Motor neuron (in vitro differentiated cells): Measurements from ENCODE around the gene NOP9. TPM values are rescaled to one million over a fixed set of nuclear protein-coding genes. Genes with fewer than 3 reads are reported as not detected.

Experiments
- ATAC-seq, 8 experiments: fragments of 200-7000 bp; cut with Tn5 transposase; replicated peaks in 6 of 8; 2 replicates each; pipeline ENCODE4 v1.8.0; 2021; ENCODE audit warnings: mild to moderate bottlenecking in 8 of 8, moderate library complexity in 8 of 8
- H3K27ac ChIP-seq, 2 donors: fragments of 250-450 bp; sonication (Bioruptor Pico); 2 replicates each; pipeline ENCODE4 v1.9.0; 2021; ENCODE audit warnings: antibody characterized with exemption in 2 of 2, mild to moderate bottlenecking in 2 of 2, moderate library complexity in 1 of 2
- H3K4me1 ChIP-seq, 2 donors: fragments of 250-450 bp; sonication (Bioruptor Pico); replicated peaks in 1 of 2; 2 replicates each; pipeline ENCODE4 v1.6.1; 2021; ENCODE audit warnings: antibody characterized with exemption in 2 of 2, mild to moderate bottlenecking in 2 of 2, moderate library complexity in 1 of 2
- H3K4me3 ChIP-seq, 5 donors: fragments of 250-450 bp; sonication (Bioruptor Pico); 2 replicates each; pipeline ENCODE4 v1.9.0; 2021; ENCODE audit warnings: antibody characterized with exemption in 5 of 5, mild to moderate bottlenecking in 5 of 5, moderate library complexity in 4 of 5
- WGBS, 10 experiments: fragments of 450-650 bp; shearing (Covaris generic); methylation state at CpG; one replicate each; pipeline ENCODE4 v1.0.0; 2022; 5-methylcytosine and 5-hydroxymethylcytosine counted together
- in situ Hi-C, 9 experiments: fragments of 400-800 bp; cut with MboI; loops; one replicate each; pipeline ENCODE4 v1.15.0; 2021; ENCODE audit warnings: low sequenced_read_pairs in 9 of 9, low pct_unique_long_range_greater_than_20kb in 2 of 9; ENCODE audit not compliant: unreplicated experiment in 9 of 9
- total RNA-seq, 8 experiments: library from RNA; unstranded; fragments of 300-600 nt; gene quantifications; 2 replicates each; pipeline versions ENCODE4 v1.2.3 to v1.2.4, GENCODE V29; 2022

Gene NOP9
- 10 to 100 TPM; 13.5 to 32.8 (median 16.6) TPM for total RNA-seq

DNA sequence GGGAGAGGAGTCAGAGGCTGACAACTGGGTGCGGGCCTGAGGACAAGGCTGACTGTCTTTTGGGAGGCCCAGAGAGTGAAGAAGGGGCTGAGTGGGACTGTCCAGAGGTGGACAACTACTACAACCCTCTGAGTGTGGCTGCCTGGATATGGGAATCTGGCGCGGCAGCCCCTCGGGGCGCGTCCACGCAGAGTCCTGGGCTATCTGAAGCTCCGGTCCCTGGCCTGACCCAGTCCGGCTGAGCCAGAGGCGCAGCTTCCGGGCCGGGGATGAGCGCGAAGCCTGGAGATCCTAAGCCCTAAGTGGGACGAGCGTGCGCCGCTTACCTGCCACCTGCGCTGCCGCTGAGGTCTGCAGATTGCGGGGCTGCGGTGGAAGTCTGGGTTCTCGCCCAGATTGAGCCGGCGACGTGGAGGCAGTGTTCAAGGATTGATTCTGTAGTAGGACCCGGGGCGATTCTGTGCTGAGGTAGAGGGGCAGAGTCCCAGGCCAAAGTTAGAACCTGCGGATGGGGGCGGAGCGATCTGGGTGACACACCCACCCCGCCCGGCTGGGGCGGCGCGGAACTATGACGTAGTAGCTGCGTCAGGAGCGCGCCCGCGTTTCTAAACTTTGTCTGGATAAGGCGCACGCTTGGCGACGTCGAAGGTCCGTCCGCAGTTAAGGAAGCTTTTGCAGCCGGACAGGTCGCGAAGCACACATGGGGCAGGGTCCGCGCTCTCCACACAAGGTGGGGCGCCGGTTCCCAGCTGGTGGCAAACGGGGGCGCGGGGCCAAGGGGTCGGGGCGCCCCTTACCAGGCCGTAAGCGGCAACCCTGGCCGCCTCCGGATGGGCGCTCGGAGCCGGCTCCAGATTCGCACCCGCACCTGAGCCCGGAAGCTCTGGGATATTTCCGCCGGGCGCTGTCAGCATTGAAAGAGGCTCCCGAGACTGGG lies at the start of gene NOP9, which contains the start of gene DHRS1:
Gene NOP9, plus strand, starts transcription at position 596 of the 937 bp plus-strand sequence. Its CDS starts 105 bp downstream, at position 701.
Gene DHRS1, minus strand, starts transcription at position 526 of the 937 bp plus-strand sequence. CDS start 674 bp downstream, outside the sequence.
- in situ Hi-C loops: loop anchor here in 1 of 9 experiments (10.0 kb wide), 1 partner anchor 55 kb away; the partner anchor contains the start of gene TINF2
- Histone ChIP-seq H3K27ac (peak within 1 kb of the TSS; percentile 31 to 65), H3K4me1 (peaks cover 6 to 10% of the 10 kb centered on the region in 2 donors), H3K4me3 (peak within 1 kb of the TSS; percentile 67 to 95 (median 76))
- 0 to 3% (median 1%) methylated on average over 2 to 25 of the region's 75 CpGs; no CpG with 5 or more reads in 4 of the 10 experiments for WGBS, 10 experiments
- ATAC-seq: peak; percentile 70 to 86 (median 79)

DNA sequence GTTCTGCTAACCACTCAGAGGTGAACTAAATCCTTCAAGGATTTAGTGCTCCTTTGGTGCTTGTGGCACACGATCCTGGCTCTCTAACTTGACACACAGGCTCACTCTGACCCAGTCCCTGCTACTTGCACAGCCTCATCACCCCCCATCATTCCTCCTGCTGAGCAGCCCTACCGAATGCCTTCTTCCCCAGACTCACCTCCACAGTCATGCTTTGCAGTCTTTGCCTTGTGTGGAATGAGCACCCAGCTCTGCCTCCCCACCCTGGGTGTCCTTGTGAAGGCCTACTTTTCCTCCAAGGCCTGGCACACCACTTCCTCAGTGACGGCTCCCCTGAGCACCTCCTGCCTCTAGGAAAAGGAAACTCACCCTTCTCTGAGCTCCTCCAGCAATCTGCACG lies 49.3 kb upstream of the NOP9 start:
- ATAC-seq: peak in 1 of 8 experiments; percentile 16
- WGBS, 10 experiments: 0 to 72% (median 40%) methylated on average over 1 to 3 of the region's 4 CpGs; no CpG with 5 or more reads in 3 of the 10 experiments
- Histone ChIP-seq H3K27ac (no peak overlapping the region), H3K4me3 (no peak overlapping the region), H3K4me1 (peaks cover 0 to 3% of the 10 kb centered on the region in 2 donors)
- in situ Hi-C loops: no loop called here

GRCh38 chr14:24251880-24252288 lies 47.8 kb upstream of the NOP9 start:
- no peak overlapping the region for H3K27ac ChIP-seq
- in situ Hi-C loops: no loop called here
- peak in 2 of 8 experiments; percentile 47 to 75 for ATAC-seq
- WGBS, 10 experiments: 67 to 100% (median 73%) methylated on average over 1 of the region's 1 CpG; no CpG with 5 or more reads in 6 of the 10 experiments
- peaks cover 0 to 3% of the 10 kb centered on the region in 2 donors for H3K4me1 ChIP-seq
- no peak overlapping the region for H3K4me3 ChIP-seq

GRCh38 chr14:24252289-24253124 lies 47.1 kb upstream of the NOP9 start:
- 52 to 100% (median 82%) methylated on average over 1 to 6 of the region's 11 CpGs; no CpG with 5 or more reads in 5 of the 10 experiments for WGBS, 10 experiments
- in situ Hi-C loops: no loop called here
- no peak overlapping the region for H3K27ac ChIP-seq
- H3K4me1 ChIP-seq: peaks cover 0 to 3% of the 10 kb centered on the region in 2 donors
- no peak overlapping the region for H3K4me3 ChIP-seq
- no peak for ATAC-seq

DNA sequence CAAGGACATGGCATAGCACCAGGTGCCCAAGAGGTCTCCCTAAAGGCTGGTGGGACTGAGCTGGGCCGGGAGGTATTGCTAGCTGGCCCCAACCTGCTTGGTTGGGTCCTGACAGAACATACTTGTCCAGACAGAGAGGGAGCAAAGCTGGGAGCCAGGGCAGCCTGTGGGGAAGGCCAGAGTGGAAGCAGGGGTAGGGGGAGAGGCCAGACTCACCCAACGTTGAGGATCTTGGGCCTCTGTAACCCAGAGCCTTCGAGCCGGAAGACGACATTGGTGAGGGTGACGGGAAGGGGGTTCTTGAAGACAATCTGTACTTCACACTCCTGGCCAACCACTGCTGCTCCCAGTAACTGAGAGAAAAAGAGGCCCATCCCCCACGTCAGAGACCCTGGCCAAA lies 45.7 kb upstream of the NOP9 start:
- in situ Hi-C loops: no loop called here
- ATAC-seq: no peak
- Histone ChIP-seq H3K27ac (no peak overlapping the region), H3K4me3 (no peak overlapping the region), H3K4me1 (peaks cover 0 to 3% of the 10 kb centered on the region in 2 donors)
- WGBS, 10 experiments: 40 to 100% (median 59%) methylated on average over 1 to 6 of the region's 7 CpGs; no CpG with 5 or more reads in 4 of the 10 experiments

DNA sequence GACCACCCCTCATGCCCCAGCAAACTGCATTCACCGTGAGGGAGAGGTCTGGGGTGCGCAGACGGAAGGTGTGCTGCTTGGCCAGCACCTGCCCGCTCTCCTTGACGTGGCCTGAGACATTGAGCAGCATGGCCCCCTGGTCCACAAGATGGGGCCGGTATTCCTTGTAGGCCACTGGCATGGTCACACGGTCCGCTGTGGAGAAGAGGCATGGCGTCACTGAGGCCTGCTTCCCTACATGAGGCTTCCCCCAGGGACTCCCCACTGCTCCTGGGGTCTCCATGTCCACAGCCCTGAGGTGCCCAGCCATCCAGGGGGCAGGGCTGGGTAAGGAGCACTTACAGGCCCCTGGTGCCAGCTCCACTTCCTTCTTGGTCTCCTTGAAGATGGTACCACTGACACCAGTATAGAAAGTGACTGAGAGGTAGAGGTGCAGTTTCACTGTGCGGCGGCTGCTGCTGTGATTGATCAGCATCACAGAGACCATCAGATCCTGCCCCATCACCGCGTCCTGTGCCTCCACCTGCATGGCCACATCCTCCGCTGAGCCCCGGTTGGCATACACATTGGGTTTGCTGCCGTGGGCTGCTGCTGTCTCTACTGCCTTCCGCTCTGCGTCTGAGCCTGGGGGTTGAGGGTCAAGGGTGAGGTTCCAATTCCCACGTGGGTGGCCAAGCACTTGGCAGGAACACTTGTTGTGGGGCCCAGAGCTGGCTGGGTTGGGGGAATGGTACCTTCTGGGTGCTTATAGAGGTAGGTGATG lies 44.8 kb upstream of the NOP9 start:
- H3K27ac ChIP-seq: no peak overlapping the region
- in situ Hi-C loops: no loop called here
- 95 to 100% (median 96%) methylated on average over 2 to 4 of the region's 19 CpGs; no CpG with 5 or more reads in 7 of the 10 experiments for WGBS, 10 experiments
- H3K4me3 ChIP-seq: no peak overlapping the region
- peaks cover 0 to 1% of the 10 kb centered on the region in 2 donors for H3K4me1 ChIP-seq
- no peak for ATAC-seq

GRCh38 chr14:24255438-24255837 lies 44.2 kb upstream of the NOP9 start:
- Histone ChIP-seq H3K4me3 (no peak overlapping the region), H3K4me1 (no peaks in the 10 kb centered on the region), H3K27ac (no peak overlapping the region)
- no peak for ATAC-seq
- in situ Hi-C loops: no loop called here
- WGBS, 10 experiments: 40 to 100% (median 96%) methylated on average over 1 to 3 of the region's 8 CpGs; no CpG with 5 or more reads in 3 of the 10 experiments

DNA sequence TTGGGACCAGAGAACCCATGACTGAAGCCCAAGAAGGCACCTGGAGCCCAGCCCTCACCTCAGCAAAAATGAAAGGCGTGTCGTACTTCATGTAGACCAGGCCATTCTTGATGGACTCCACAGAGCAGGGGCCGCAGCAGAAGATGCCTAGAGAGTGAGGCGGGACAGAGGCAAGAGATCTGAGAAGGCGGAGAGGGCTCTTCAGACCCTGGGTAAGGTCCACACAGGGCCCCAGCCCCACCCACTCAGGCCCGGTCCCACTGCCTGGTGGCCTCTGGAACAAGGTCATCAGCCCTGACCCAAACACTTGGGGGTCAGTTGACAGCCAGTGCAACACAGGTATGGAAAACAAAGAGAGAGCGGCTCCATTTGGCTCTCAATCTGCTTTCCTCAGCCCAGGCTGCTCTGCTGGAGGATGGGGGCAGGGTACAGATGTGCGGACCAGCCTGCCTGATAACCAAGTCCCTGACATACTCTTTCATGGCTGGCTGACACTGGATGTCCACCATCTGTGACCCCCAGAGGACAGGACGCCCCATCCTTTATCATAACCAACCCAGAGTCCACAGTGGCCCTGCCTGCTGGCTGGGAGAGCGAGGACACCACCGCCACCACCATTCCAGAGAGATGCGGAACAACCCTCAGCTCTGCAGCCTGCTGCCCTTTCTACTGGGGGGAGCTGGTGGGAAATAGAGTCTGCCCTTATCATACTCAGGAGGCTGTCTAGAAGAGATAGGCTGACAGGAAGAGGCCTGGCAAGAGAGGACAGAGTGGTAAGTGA lies 43.5 kb upstream of the NOP9 start:
- no peak overlapping the region for H3K4me3 ChIP-seq
- no peak overlapping the region for H3K27ac ChIP-seq
- in situ Hi-C loops: no loop called here
- 40 to 100% (median 85%) methylated on average over 1 to 8 of the region's 12 CpGs; no CpG with 5 or more reads in 3 of the 10 experiments for WGBS, 10 experiments
- ATAC-seq: no peak
- no peaks in the 10 kb centered on the region for H3K4me1 ChIP-seq

DNA sequence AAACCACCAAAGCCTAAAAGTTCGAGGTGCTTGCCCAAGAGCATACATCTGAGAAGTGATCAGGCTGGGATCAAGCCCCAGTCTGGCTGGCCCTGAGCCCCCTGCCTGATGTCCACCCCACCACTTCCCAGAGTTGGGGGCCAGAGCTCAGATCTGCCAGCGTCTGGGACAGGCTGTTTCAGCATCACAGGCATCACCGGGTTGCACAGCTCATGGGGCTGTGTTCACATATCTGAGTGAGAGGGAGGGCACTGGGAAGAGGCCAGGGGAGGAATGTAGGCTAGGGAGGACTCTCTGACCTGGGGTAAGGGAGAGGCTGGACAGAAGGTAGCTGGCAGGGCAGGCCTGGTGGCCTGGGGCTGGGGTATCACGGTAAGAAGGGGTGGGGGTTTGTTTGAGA lies 42.7 kb upstream of the NOP9 start:
- in situ Hi-C loops: no loop called here
- peak in 2 of 8 experiments; percentile 25 to 37 for ATAC-seq
- H3K4me1 ChIP-seq: no peaks in the 10 kb centered on the region
- H3K4me3 ChIP-seq: no peak overlapping the region
- WGBS, 10 experiments: 52 to 80% (median 70%) methylated on average over 1 to 3 of the region's 4 CpGs; no CpG with 5 or more reads in 7 of the 10 experiments
- H3K27ac ChIP-seq: no peak overlapping the region

DNA sequence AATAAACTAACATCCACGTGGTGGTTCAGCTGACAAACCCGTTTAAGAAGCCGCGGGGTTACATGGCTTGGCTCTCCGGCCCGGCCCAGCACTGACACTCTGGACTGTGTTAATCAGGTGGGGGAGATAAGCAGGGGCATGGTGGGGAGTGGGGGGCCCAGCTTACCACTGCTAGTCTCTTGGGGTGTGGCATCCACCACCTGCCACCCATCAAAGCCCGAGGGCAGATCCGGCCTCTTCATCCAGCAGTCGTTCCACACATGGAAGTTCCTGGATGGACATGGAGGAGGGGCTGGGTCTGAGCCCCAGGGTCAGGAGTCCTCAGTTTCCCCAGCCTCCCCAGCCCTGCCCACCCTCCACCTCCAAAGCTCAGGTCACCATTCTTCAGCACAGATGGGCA lies 41.5 kb upstream of the NOP9 start:
- Histone ChIP-seq H3K4me1 (no peaks in the 10 kb centered on the region), H3K4me3 (no peak overlapping the region), H3K27ac (no peak overlapping the region)
- in situ Hi-C loops: no loop called here
- no peak for ATAC-seq
- WGBS, 10 experiments: 60 to 97% (median 80%) methylated on average over 1 to 5 of the region's 9 CpGs; no CpG with 5 or more reads in 3 of the 10 experiments

- no peak overlapping the region for H3K4me3 ChIP-seq
- no peaks in the 10 kb centered on the region for H3K4me1 ChIP-seq
- H3K27ac ChIP-seq: no peak overlapping the region
- in situ Hi-C loops: no loop called here
- ATAC-seq: peak in 2 of 8 experiments; percentile 7 to 30
- WGBS, 10 experiments: 70 to 94% (median 80%) methylated on average over 1 to 6 of the region's 18 CpGs; no CpG with 5 or more reads in 5 of the 10 experiments
Measured at GRCh38 chr14:24258548-24259265, 40.9 kb upstream of the NOP9 start.
